HepG2 (cell line): ENCODE measurements around the gene SPTBN5. TPM values are rescaled to one million over a fixed set of nuclear protein-coding genes. Genes with fewer than 3 reads are reported as not detected.

Experiments
- ATAC-seq: fragments of 200-7000 bp; cut with Tn5 transposase; 3 replicates; pipeline ENCODE4 v1.9.1; 2020; ENCODE audit warnings: mild to moderate bottlenecking, moderate library complexity
- BruUV-seq: library from RNA; stranded (reverse); fragments of 400-500 nt; replicated peaks from 2 replicates; lab custom pipeline; 2021; lab: Mats Ljungman, UMichigan
- CTCF ChIA-PET: fragments of 300-600 bp; formaldehyde crosslinking; extraction: SDS; loops from one replicate; lab custom pipeline; 2021; ENCODE audit warnings: low total read pairs, inconsistent platforms, low intra/inter-chr PET ratio; lab: Yijun Ruan, JAX
- POLR2A ChIA-PET: fragments of 350-600 bp; sonication (Branson Sonifier 250); formaldehyde crosslinking; loops from one replicate; lab custom pipeline; 2020; ENCODE audit warnings: antibody characterized with exemption, inconsistent platforms; lab: Yijun Ruan, JAX
- DNase-seq: peaks from one replicate; pipeline ENCODE4 v3.0.0-alpha.2; 2015; ENCODE audit warnings: low spot score
- FAIRE-seq: peaks from 3 replicates; lab custom pipeline; 2011; peaks lifted over from hg19 to GRCh38; lab: Jason Lieb, UNC
- H2AFZ ChIP-seq: one replicate; pipeline ENCODE4 v1.6.1; 2011; ENCODE audit warnings: low read length, inconsistent platforms
- H3K27ac ChIP-seq: fragments of 300-600 bp; 3 replicates; pipeline ENCODE4 v1.8.0; 2011; ENCODE audit warnings: mixed run types, mild to moderate bottlenecking, mixed read lengths, low read length, inconsistent platforms; ENCODE audit not compliant: insufficient read depth; ENCODE audit errors: extremely low read length
- H3K27me3 ChIP-seq, 2 experiments: fragments of 200-600 bp in 1 of 2; 2 replicates in 1 of 2; 3 replicates in 1 of 2; pipeline versions ENCODE4 v1.6.0 to v1.8.0; 2011; ENCODE audit warnings: low read length in 2 of 2, mild to moderate bottlenecking in 2 of 2, moderate library complexity in 2 of 2, inconsistent platforms in 1 of 2; ENCODE audit not compliant: insufficient read depth in 2 of 2, control insufficient read depth in 1 of 2
- H3K36me3 ChIP-seq, 2 experiments: fragments of 200-600 bp in 1 of 2; replicated peaks in 1 of 2; 2 replicates in 1 of 2; 3 replicates in 1 of 2; pipeline versions ENCODE4 v1.5.1 to v1.8.0; 2011; ENCODE audit warnings: low read length in 2 of 2, inconsistent platforms in 1 of 2; ENCODE audit not compliant: insufficient read depth in 2 of 2, control insufficient read depth in 1 of 2
- H3K4me1 ChIP-seq: 2 replicates; pipeline ENCODE4 v1.5.1; 2012; ENCODE audit warnings: low read length, inconsistent platforms; ENCODE audit not compliant: insufficient read depth
- H3K4me2 ChIP-seq: 2 replicates; pipeline ENCODE4 v1.6.0; 2011; ENCODE audit warnings: low read depth, low read length, inconsistent platforms
- H3K4me3 ChIP-seq, 3 experiments: fragments of 200-600 bp in 1 of 3; sonication (generic), shearing (Covaris generic) in 1 of 3; replicated peaks in 1 of 3; 2 replicates each; pipeline ENCODE4 v1.5.1; 2011 to 2016; ENCODE audit warnings: low read length in 3 of 3, inconsistent platforms in 2 of 3, low read depth in 2 of 3, mild to moderate bottlenecking in 2 of 3, control low read depth in 1 of 3, mixed read lengths in 1 of 3; ENCODE audit not compliant: insufficient read depth in 1 of 3
- H3K79me2 ChIP-seq: one replicate; pipeline ENCODE4 v1.6.1; 2011; ENCODE audit warnings: low read length, inconsistent platforms; ENCODE audit not compliant: insufficient read depth
- H3K9ac ChIP-seq: 2 replicates; pipeline ENCODE4 v1.6.0; 2011; ENCODE audit warnings: mild to moderate bottlenecking, low read depth, low read length, inconsistent platforms; ENCODE audit not compliant: insufficient read depth
- H3K9me3 ChIP-seq: 2 replicates; pipeline ENCODE4 v1.5.1; 2012; ENCODE audit warnings: mild to moderate bottlenecking, low read length
- H4K20me1 ChIP-seq: 2 replicates; pipeline ENCODE4 v1.6.0; 2011; ENCODE audit warnings: inconsistent platforms, mild to moderate bottlenecking, low read length, moderate library complexity; ENCODE audit not compliant: insufficient read depth
- RFX3 ChIP-seq: IDR thresholded peaks from 2 replicates; pipeline ENCODE4 v1.6.1; 2016; ENCODE audit warnings: missing biosample characterization, missing genetic modification reagents
- STAT6 ChIP-seq: sonication (generic); formaldehyde crosslinking; IDR thresholded peaks from 2 replicates; pipeline ENCODE4 v1.4.0; 2020; ENCODE audit warnings: missing genetic modification reagents, mild to moderate bottlenecking, borderline replicate concordance
- ZBTB4 ChIP-seq: sonication (generic); formaldehyde crosslinking; IDR thresholded peaks from 2 replicates; pipeline ENCODE4 v1.4.0; 2020; ENCODE audit warnings: missing genetic modification reagents, mild to moderate bottlenecking, borderline replicate concordance
- ZGPAT ChIP-seq: IDR thresholded peaks from 2 replicates; pipeline ENCODE4 v1.6.1; 2016; ENCODE audit warnings: mild to moderate bottlenecking
- ZMAT3 ChIP-seq: sonication (generic); formaldehyde crosslinking; conservative IDR thresholded peaks from 2 replicates; pipeline ENCODE4 v1.7.0; 2021; ENCODE audit warnings: missing genetic modification reagents
- ZNF205 ChIP-seq: IDR thresholded peaks from 2 replicates; pipeline ENCODE4 v1.6.1; 2018; ENCODE audit warnings: missing biosample characterization, missing genetic modification reagents
- ZNF550 ChIP-seq: sonication (generic); formaldehyde crosslinking; IDR thresholded peaks from 2 replicates; pipeline ENCODE4 v1.4.0; 2020; ENCODE audit warnings: mild to moderate bottlenecking, missing genetic modification reagents, borderline replicate concordance
- WGBS: methylation state at CpG from one replicate; pipeline ENCODE4 v1.1.6; 2017; ENCODE audit warnings: low lambda C conversion rate; 5-methylcytosine and 5-hydroxymethylcytosine counted together
- in situ Hi-C: cut with HindIII; loops from 2 replicates; pipeline ENCODE4 v1.10.0; 2017; ENCODE audit warnings: low pct_unique_long_range_greater_than_20kb; ENCODE audit not compliant: extremely low pct_ligation_motif_present
- intact Hi-C: fragments of 100-400 bp; cut with micrococcal nuclease; formaldehyde crosslinking; loops from one replicate; pipeline ENCODE4 v1.10.0; 2022; ENCODE audit not compliant: unreplicated experiment
- polyA plus RNA-seq, 8 experiments: library from polyadenylated mRNA; depleted of rRNA in 3 of 8; stranded (reverse) in 7 of 8; unstranded in 1 of 8; fragments of >200 nt; fragmentation: Illumina TruSeq in 4 of 8; extraction: Trizol in 4 of 8; gene quantifications; 2 replicates each; pipeline versions ENCODE4 v1.2.1 to v1.2.3, GENCODE V29; 2011 to 2016; ENCODE audit warnings: low read depth in 4 of 8, missing spikeins in 1 of 8, mixed read lengths in 1 of 8; ENCODE audit not compliant: insufficient read depth in 1 of 8
- total RNA-seq, 5 experiments: library from RNA; depleted of rRNA; stranded (reverse); fragments of >200 nt; fragmentation: Illumina TruSeq; extraction: Trizol; gene quantifications; 2 replicates each; pipeline ENCODE4 v1.2.3, GENCODE V29; 2016; ENCODE audit warnings: low read depth in 1 of 5

Gene SPTBN5
- total and polyA plus RNA-seq, 2 of the 13 experiments (the other 11 are each of a cell fraction or from before 2014, with no cell fraction given), result 0.01 to 0.07 TPM

GRCh38 chr15:41884458-41884857 is 9.4 kb downstream of the SPTBN5 start:
- no peaks in the 10 kb centered on the region for H3K79me2 ChIP-seq
- DNase-seq, result no peak
- 0 out of 2 replicates have a peak, but pooled peaks cover 3% of the 10 kb centered on the region for H4K20me1 ChIP-seq
- ChIA-PET CTCF (no interaction called here), POLR2A (no interaction called here)
- intact Hi-C loops (no loop called here), in situ Hi-C loops (no loop called here)
- BruUV-seq, result no TSS peak
- no peak overlapping the region for H3K27ac ChIP-seq
- H3K27me3 ChIP-seq, result peaks cover 11 to 62% of the 10 kb centered on the region in 2 experiments; a peak in 4 of 5 replicates
- H3K4me2 ChIP-seq, result no peak overlapping the region
- no peak for FAIRE-seq
- H2AFZ ChIP-seq, result no peak overlapping the region
- ATAC-seq, result no peak
- no peaks in the 10 kb centered on the region for H3K9me3 ChIP-seq
- no peak for TF ChIP-seq ZMAT3
- no peak for TF ChIP-seq ZBTB4
- no peak for TF ChIP-seq STAT6
- no peak for TF ChIP-seq ZNF205 (CRISPR knock-in tag)
- no peak for TF ChIP-seq ZNF550 (CRISPR knock-in tag)
- TF ChIP-seq RFX3 (CRISPR knock-in tag), result no peak
- TF ChIP-seq ZGPAT (CRISPR knock-in tag), result no peak
- H3K9ac ChIP-seq, result no peak overlapping the region
- no peaks in the 10 kb centered on the region for H3K36me3 ChIP-seq
- H3K4me3 ChIP-seq, result no peak overlapping the region
- H3K4me1 ChIP-seq, result peaks cover 8% of the 10 kb centered on the region; the same call in 1 of the 2 replicates
- WGBS, result 41% methylated on average over 7 of the region's 7 CpGs
